ENCODE measurements around the gene SDHC.
A peak's percentile ranks its signal among the peaks of the same experiment; 100 is the strongest.
"Not testable (repeated sequence)": the region's sequence is repeated elsewhere in the genome, so short reads cannot be mapped to it uniquely, and the experiment has no call there.

The SDHC gene

DNA sequence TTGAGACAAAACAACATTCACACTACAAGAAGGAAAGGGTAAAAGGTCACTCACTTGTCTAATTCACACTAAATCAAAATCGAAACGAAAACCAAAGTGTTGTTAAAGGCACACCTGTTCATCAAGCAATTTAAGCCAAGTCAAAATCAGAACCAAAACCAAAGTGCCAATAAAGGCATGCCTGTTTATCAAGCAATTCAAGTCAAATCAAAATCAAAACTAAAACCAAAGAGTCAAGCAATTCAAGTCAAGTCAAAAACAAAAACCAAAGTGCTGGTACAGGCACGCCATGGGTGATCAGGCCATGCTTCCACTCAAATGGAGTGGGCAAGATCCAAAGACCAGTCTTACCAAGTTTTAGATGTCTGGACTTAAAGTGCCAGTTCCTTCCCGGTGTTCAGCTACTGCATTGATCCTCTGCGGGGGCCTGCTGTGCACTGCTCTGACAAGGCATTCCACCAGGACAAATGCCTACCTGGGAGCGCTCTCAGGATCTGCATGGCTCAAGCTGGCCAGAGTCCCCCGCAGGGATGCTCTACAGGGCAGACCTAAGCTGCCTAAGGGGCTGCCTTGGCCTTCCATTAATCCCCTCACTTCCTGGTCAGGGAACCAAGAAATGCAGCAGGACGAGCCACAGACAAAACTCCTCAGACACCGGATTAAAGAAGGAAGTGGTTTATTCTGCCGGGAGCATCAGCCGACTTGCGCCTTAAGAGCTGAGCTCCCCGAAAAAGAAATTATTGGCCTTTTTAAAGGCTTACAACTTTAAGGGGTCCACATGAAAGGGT is 95.9 kb downstream of the SDHC start:
- FAIRE-seq: peak; percentile 87
- DNase-seq (ENCODE audit: extremely low spot score, insufficient read length, low read depth): not testable (repeated sequence)

DNA sequence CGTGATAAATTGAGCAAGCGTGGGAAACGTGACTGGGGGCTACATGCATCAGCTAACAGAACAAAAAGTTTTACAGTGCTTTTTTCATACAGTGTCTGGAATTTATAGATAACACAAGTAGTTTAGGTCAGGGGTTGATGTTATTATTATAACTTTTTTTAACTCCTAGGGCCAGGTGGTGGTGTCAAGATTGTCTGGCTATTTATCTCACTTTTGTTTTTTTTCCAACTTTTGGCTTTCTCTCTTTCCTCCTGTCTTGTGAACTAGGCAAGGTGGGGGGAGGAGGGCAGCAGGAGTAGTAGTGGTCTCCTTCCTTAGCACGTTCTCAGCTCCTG is 96.4 kb downstream of the SDHC start:
- DNase-seq (ENCODE audit: extremely low spot score, insufficient read length, low read depth); FAIRE-seq: not testable (repeated sequence)

Data from GM18507 (cell line).